ENCODE results near the gene SLC2A8.

DNA sequence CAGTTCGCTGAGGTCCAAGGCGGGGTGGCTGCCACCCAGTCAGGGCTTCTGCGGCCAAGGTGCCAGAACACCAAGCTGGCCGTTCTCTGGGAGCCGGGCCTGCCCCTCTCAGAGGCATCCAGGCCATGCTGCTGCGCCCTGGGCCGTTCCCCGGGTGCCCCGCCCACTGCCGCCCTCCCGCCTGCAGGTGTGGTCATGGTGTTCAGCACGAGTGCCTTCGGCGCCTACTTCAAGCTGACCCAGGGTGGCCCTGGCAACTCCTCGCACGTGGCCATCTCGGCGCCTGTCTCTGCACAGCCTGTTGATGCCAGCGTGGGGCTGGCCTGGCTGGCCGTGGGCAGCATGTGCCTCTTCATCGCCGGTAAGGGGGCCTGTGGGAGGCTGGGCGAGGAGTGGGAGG, 7.7 kb downstream of the SLC2A8 start:
- TF ChIP-seq, protein P1, sequence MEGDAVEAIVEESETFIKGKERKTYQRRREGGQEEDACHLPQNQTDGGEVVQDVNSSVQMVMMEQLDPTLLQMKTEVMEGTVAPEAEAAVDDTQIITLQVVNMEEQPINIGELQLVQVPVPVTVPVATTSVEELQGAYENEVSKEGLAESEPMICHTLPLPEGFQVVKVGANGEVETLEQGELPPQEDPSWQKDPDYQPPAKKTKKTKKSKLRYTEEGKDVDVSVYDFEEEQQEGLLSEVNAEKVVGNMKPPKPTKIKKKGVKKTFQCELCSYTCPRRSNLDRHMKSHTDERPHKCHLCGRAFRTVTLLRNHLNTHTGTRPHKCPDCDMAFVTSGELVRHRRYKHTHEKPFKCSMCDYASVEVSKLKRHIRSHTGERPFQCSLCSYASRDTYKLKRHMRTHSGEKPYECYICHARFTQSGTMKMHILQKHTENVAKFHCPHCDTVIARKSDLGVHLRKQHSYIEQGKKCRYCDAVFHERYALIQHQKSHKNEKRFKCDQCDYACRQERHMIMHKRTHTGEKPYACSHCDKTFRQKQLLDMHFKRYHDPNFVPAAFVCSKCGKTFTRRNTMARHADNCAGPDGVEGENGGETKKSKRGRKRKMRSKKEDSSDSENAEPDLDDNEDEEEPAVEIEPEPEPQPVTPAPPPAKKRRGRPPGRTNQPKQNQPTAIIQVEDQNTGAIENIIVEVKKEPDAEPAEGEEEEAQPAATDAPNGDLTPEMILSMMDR (IDR thresholded peaks at IDR 0.05), result no peak
- TF ChIP-seq POLR2A (IDR thresholded peaks at IDR 0.05) (no peak), POLR2AphosphoS5 (IDR thresholded peaks at IDR 0.05) (no peak), EP300 (IDR thresholded peaks at IDR 0.05) (no peak)

Data from sigmoid colon (tissue), 4 donors.